Measurements from ENCODE around the gene BNC1.

The BNC1 gene

GRCh38 chr15:83318036-83318435, 33.6 kb upstream of the BNC1 start:
- H3K36me3 ChIP-seq (ENCODE audit: control insufficient read depth in 2 of 2, insufficient read depth in 2 of 2, low read length in 2 of 2) = no peaks in the 10 kb centered on the region
- H3K27ac ChIP-seq (ENCODE audit: low read depth in 2 of 2, low read length in 2 of 2) = no peak overlapping the region
- no peaks in the 10 kb centered on the region for H3K9me3 ChIP-seq (ENCODE audit: control insufficient read depth in 2 of 2, low read length in 2 of 2)
- H3K27me3 ChIP-seq (ENCODE audit: control insufficient read depth in 2 of 2, insufficient read depth in 2 of 2, low read length in 2 of 2) = no peaks in the 10 kb centered on the region
- H3K9ac ChIP-seq (ENCODE audit: low read depth in 1 of 2, low read length in 2 of 2) = no peak overlapping the region
- no peaks in the 10 kb centered on the region for H3K4me1 ChIP-seq (ENCODE audit: control insufficient read depth in 2 of 2, insufficient read depth in 2 of 2, low read length in 2 of 2)
- H3K4me3 ChIP-seq (ENCODE audit: low read length in 2 of 2) = no peak overlapping the region

GRCh38 chr15:83312071-83312470, 27.6 kb upstream of the BNC1 start:
- Histone ChIP-seq H3K27ac (ENCODE audit: low read depth in 2 of 2, low read length in 2 of 2) (no peak overlapping the region), H3K9me3 (ENCODE audit: control insufficient read depth in 2 of 2, low read length in 2 of 2) (no peaks in the 10 kb centered on the region), H3K4me3 (ENCODE audit: low read length in 2 of 2) (no peak overlapping the region), H3K9ac (ENCODE audit: low read depth in 1 of 2, low read length in 2 of 2) (no peak overlapping the region), H3K36me3 (ENCODE audit: control insufficient read depth in 2 of 2, insufficient read depth in 2 of 2, low read length in 2 of 2) (no peaks in the 10 kb centered on the region), H3K4me1 (ENCODE audit: control insufficient read depth in 2 of 2, insufficient read depth in 2 of 2, low read length in 2 of 2) (no peaks in the 10 kb centered on the region), H3K27me3 (ENCODE audit: control insufficient read depth in 2 of 2, insufficient read depth in 2 of 2, low read length in 2 of 2) (peaks cover 0 to 2% of the 10 kb centered on the region in 2 donors)

GRCh38 chr15:83310521-83311456, 26.3 kb upstream of the BNC1 start:
- H3K4me3 ChIP-seq (ENCODE audit: low read length in 2 of 2) = no peak overlapping the region
- peaks cover 0 to 2% of the 10 kb centered on the region in 2 donors for H3K27me3 ChIP-seq (ENCODE audit: control insufficient read depth in 2 of 2, insufficient read depth in 2 of 2, low read length in 2 of 2)
- no peak overlapping the region for H3K9ac ChIP-seq (ENCODE audit: low read depth in 1 of 2, low read length in 2 of 2)
- H3K9me3 ChIP-seq (ENCODE audit: control insufficient read depth in 2 of 2, low read length in 2 of 2) = no peaks in the 10 kb centered on the region
- no peak overlapping the region for H3K27ac ChIP-seq (ENCODE audit: low read depth in 2 of 2, low read length in 2 of 2)
- no peaks in the 10 kb centered on the region for H3K4me1 ChIP-seq (ENCODE audit: control insufficient read depth in 2 of 2, insufficient read depth in 2 of 2, low read length in 2 of 2)
- no peaks in the 10 kb centered on the region for H3K36me3 ChIP-seq (ENCODE audit: control insufficient read depth in 2 of 2, insufficient read depth in 2 of 2, low read length in 2 of 2)

GRCh38 chr15:83308671-83309070, 24.2 kb upstream of the BNC1 start:
- no peaks in the 10 kb centered on the region for H3K4me1 ChIP-seq (ENCODE audit: control insufficient read depth in 2 of 2, insufficient read depth in 2 of 2, low read length in 2 of 2)
- H3K27ac ChIP-seq (ENCODE audit: low read depth in 2 of 2, low read length in 2 of 2) = no peak overlapping the region
- peaks cover 0 to 2% of the 10 kb centered on the region in 2 donors for H3K27me3 ChIP-seq (ENCODE audit: control insufficient read depth in 2 of 2, insufficient read depth in 2 of 2, low read length in 2 of 2)
- no peak overlapping the region for H3K9ac ChIP-seq (ENCODE audit: low read depth in 1 of 2, low read length in 2 of 2)
- no peak overlapping the region for H3K4me3 ChIP-seq (ENCODE audit: low read length in 2 of 2)
- H3K9me3 ChIP-seq (ENCODE audit: control insufficient read depth in 2 of 2, low read length in 2 of 2) = no peaks in the 10 kb centered on the region
- no peaks in the 10 kb centered on the region for H3K36me3 ChIP-seq (ENCODE audit: control insufficient read depth in 2 of 2, insufficient read depth in 2 of 2, low read length in 2 of 2)

GRCh38 chr15:83306561-83306960, 22.1 kb upstream of the BNC1 start:
- H3K4me1 ChIP-seq (ENCODE audit: control insufficient read depth in 2 of 2, insufficient read depth in 2 of 2, low read length in 2 of 2) = no peaks in the 10 kb centered on the region
- no peak overlapping the region for H3K9ac ChIP-seq (ENCODE audit: low read depth in 1 of 2, low read length in 2 of 2)
- no peaks in the 10 kb centered on the region for H3K36me3 ChIP-seq (ENCODE audit: control insufficient read depth in 2 of 2, insufficient read depth in 2 of 2, low read length in 2 of 2)
- no peak overlapping the region for H3K4me3 ChIP-seq (ENCODE audit: low read length in 2 of 2)
- H3K27me3 ChIP-seq (ENCODE audit: control insufficient read depth in 2 of 2, insufficient read depth in 2 of 2, low read length in 2 of 2) = peaks cover 0 to 2% of the 10 kb centered on the region in 2 donors
- H3K9me3 ChIP-seq (ENCODE audit: control insufficient read depth in 2 of 2, low read length in 2 of 2) = no peaks in the 10 kb centered on the region
- no peak overlapping the region for H3K27ac ChIP-seq (ENCODE audit: low read depth in 2 of 2, low read length in 2 of 2)

GRCh38 chr15:83305704-83306291, 21.3 kb upstream of the BNC1 start:
- Histone ChIP-seq H3K27ac (ENCODE audit: low read depth in 2 of 2, low read length in 2 of 2) (no peak overlapping the region), H3K4me1 (ENCODE audit: control insufficient read depth in 2 of 2, insufficient read depth in 2 of 2, low read length in 2 of 2) (no peaks in the 10 kb centered on the region), H3K9ac (ENCODE audit: low read depth in 1 of 2, low read length in 2 of 2) (no peak overlapping the region), H3K4me3 (ENCODE audit: low read length in 2 of 2) (no peak overlapping the region), H3K9me3 (ENCODE audit: control insufficient read depth in 2 of 2, low read length in 2 of 2) (no peaks in the 10 kb centered on the region), H3K36me3 (ENCODE audit: control insufficient read depth in 2 of 2, insufficient read depth in 2 of 2, low read length in 2 of 2) (no peaks in the 10 kb centered on the region), H3K27me3 (ENCODE audit: control insufficient read depth in 2 of 2, insufficient read depth in 2 of 2, low read length in 2 of 2) (peaks cover 0 to 2% of the 10 kb centered on the region in 2 donors)

- Histone ChIP-seq H3K9ac (ENCODE audit: low read depth in 1 of 2, low read length in 2 of 2) (no peak overlapping the region), H3K27ac (ENCODE audit: low read depth in 2 of 2, low read length in 2 of 2) (no peak overlapping the region), H3K27me3 (ENCODE audit: control insufficient read depth in 2 of 2, insufficient read depth in 2 of 2, low read length in 2 of 2) (peaks cover 0 to 2% of the 10 kb centered on the region in 2 donors)
Measured at GRCh38 chr15:83304861-83305703, 20.6 kb upstream of the BNC1 start.

GRCh38 chr15:83303535-83303934, 19.1 kb upstream of the BNC1 start:
- Histone ChIP-seq H3K9me3 (ENCODE audit: control insufficient read depth in 2 of 2, low read length in 2 of 2) (no peaks in the 10 kb centered on the region), H3K27me3 (ENCODE audit: control insufficient read depth in 2 of 2, insufficient read depth in 2 of 2, low read length in 2 of 2) (no peaks in the 10 kb centered on the region), H3K36me3 (ENCODE audit: control insufficient read depth in 2 of 2, insufficient read depth in 2 of 2, low read length in 2 of 2) (no peaks in the 10 kb centered on the region), H3K9ac (ENCODE audit: low read depth in 1 of 2, low read length in 2 of 2) (no peak overlapping the region), H3K4me1 (ENCODE audit: control insufficient read depth in 2 of 2, insufficient read depth in 2 of 2, low read length in 2 of 2) (no peaks in the 10 kb centered on the region), H3K4me3 (ENCODE audit: low read length in 2 of 2) (no peak overlapping the region), H3K27ac (ENCODE audit: low read depth in 2 of 2, low read length in 2 of 2) (no peak overlapping the region)

More at GRCh38 chr15:83304861-83305703, 20.6 kb upstream of the BNC1 start:
- Histone ChIP-seq H3K4me1 (ENCODE audit: control insufficient read depth in 2 of 2, insufficient read depth in 2 of 2, low read length in 2 of 2) (no peaks in the 10 kb centered on the region), H3K9me3 (ENCODE audit: control insufficient read depth in 2 of 2, low read length in 2 of 2) (no peaks in the 10 kb centered on the region), H3K36me3 (ENCODE audit: control insufficient read depth in 2 of 2, insufficient read depth in 2 of 2, low read length in 2 of 2) (no peaks in the 10 kb centered on the region), H3K4me3 (ENCODE audit: low read length in 2 of 2) (no peak overlapping the region)

GRCh38 chr15:83300826-83301225, 16.4 kb upstream of the BNC1 start:
- H3K36me3 ChIP-seq (ENCODE audit: control insufficient read depth in 2 of 2, insufficient read depth in 2 of 2, low read length in 2 of 2) = no peaks in the 10 kb centered on the region
- no peak overlapping the region for H3K4me3 ChIP-seq (ENCODE audit: low read length in 2 of 2)
- no peaks in the 10 kb centered on the region for H3K4me1 ChIP-seq (ENCODE audit: control insufficient read depth in 2 of 2, insufficient read depth in 2 of 2, low read length in 2 of 2)
- H3K9me3 ChIP-seq (ENCODE audit: control insufficient read depth in 2 of 2, low read length in 2 of 2) = no peaks in the 10 kb centered on the region
- no peak overlapping the region for H3K9ac ChIP-seq (ENCODE audit: low read depth in 1 of 2, low read length in 2 of 2)
- H3K27ac ChIP-seq (ENCODE audit: low read depth in 2 of 2, low read length in 2 of 2) = no peak overlapping the region
- no peaks in the 10 kb centered on the region for H3K27me3 ChIP-seq (ENCODE audit: control insufficient read depth in 2 of 2, insufficient read depth in 2 of 2, low read length in 2 of 2)

- H3K9me3 ChIP-seq (ENCODE audit: control insufficient read depth in 2 of 2, low read length in 2 of 2) = no peaks in the 10 kb centered on the region
- no peak overlapping the region for H3K9ac ChIP-seq (ENCODE audit: low read depth in 1 of 2, low read length in 2 of 2)
- no peaks in the 10 kb centered on the region for H3K36me3 ChIP-seq (ENCODE audit: control insufficient read depth in 2 of 2, insufficient read depth in 2 of 2, low read length in 2 of 2)
- no peak overlapping the region for H3K27ac ChIP-seq (ENCODE audit: low read depth in 2 of 2, low read length in 2 of 2)
- H3K4me3 ChIP-seq (ENCODE audit: low read length in 2 of 2) = no peak overlapping the region
- no peaks in the 10 kb centered on the region for H3K4me1 ChIP-seq (ENCODE audit: control insufficient read depth in 2 of 2, insufficient read depth in 2 of 2, low read length in 2 of 2)
- peaks cover 0 to 2% of the 10 kb centered on the region in 2 donors for H3K27me3 ChIP-seq (ENCODE audit: control insufficient read depth in 2 of 2, insufficient read depth in 2 of 2, low read length in 2 of 2)
Measured at GRCh38 chr15:83299462-83299861, 15.0 kb upstream of the BNC1 start.
